ENCODE measurements around the gene ARHGDIA. TPM values are rescaled to one million over a fixed set of nuclear protein-coding genes. Genes with fewer than 3 reads are reported as not detected.

ARHGDIA gene
- total RNA-seq, 1 donor from 2014 or later, result 114 TPM

- DNase-seq, result no peak
- intact Hi-C loops (cut with micrococcal nuclease), result no loop called here
- no peak for ATAC-seq
These were observed 3.0 kb downstream of the ARHGDIA start for GRCh38 chr17:81867991-81868673.

- intact Hi-C loops (cut with micrococcal nuclease), result no loop called here
- ATAC-seq (no peak), DNase-seq (peak; percentile 59)
These were observed 3.8 kb downstream of the ARHGDIA start for GRCh38 chr17:81867170-81867990.

- ATAC-seq (no peak), DNase-seq (no peak)
- intact Hi-C loops (cut with micrococcal nuclease), result no loop called here
These were observed 4.5 kb downstream of the ARHGDIA start for GRCh38 chr17:81866440-81867169.

GRCh38 chr17:81865733-81866439 is 5.3 kb downstream of the ARHGDIA start:
- DNase-seq, result peak; percentile 55

GRCh38 chr17:81865358-81865732 is 5.8 kb downstream of the ARHGDIA start:
- intact Hi-C loops (cut with micrococcal nuclease), result no loop called here
- DNase-seq (no peak), ATAC-seq (no peak)

More at GRCh38 chr17:81865733-81866439, 5.3 kb downstream of the ARHGDIA start:
- no peak for ATAC-seq
- intact Hi-C loops (cut with micrococcal nuclease), result no loop called here

- DNase-seq (no peak), ATAC-seq (no peak)
- intact Hi-C loops (cut with micrococcal nuclease), result no loop called here
These were observed 7.0 kb downstream of the ARHGDIA start for GRCh38 chr17:81863833-81864768.

GRCh38 chr17:81863123-81863675 is 7.9 kb downstream of the ARHGDIA start:
- intact Hi-C loops (cut with micrococcal nuclease), result no loop called here
- ATAC-seq, result no peak
- no peak for DNase-seq

GRCh38 chr17:81860756-81861568 is 10.2 kb downstream of the ARHGDIA start:
- DNase-seq (peak; percentile 99), ATAC-seq (peak; percentile 94)
- intact Hi-C loops (cut with micrococcal nuclease), result no loop called here

- intact Hi-C loops (cut with micrococcal nuclease), result no loop called here
- peak; percentile 1 for ATAC-seq
- peak; percentile 99 for DNase-seq
These were observed 11.0 kb downstream of the ARHGDIA start, which contains the start of gene P4HB for GRCh38 chr17:81859906-81860755. P4HB (minus strand) TSS chr17:81860535; CDS start chr17:81860471, 64 bp downstream.

- ATAC-seq (no peak), DNase-seq (no peak)
- intact Hi-C loops (cut with micrococcal nuclease), result no loop called here
These were observed 11.9 kb downstream of the ARHGDIA start for GRCh38 chr17:81858967-81859905.

GRCh38 chr17:81858170-81858966 is 12.8 kb downstream of the ARHGDIA start:
- ATAC-seq (no peak), DNase-seq (no peak)
- intact Hi-C loops (cut with micrococcal nuclease), result no loop called here

GRCh38 chr17:81854974-81855774 is 16.0 kb downstream of the ARHGDIA start:
- DNase-seq, result peak; percentile 43
- intact Hi-C loops (cut with micrococcal nuclease), result no loop called here

GRCh38 chr17:81852237-81852636 is 18.9 kb downstream of the ARHGDIA start:
- no peak for ATAC-seq
- intact Hi-C loops (cut with micrococcal nuclease), result no loop called here
- no peak for DNase-seq

More at GRCh38 chr17:81854974-81855774, 16.0 kb downstream of the ARHGDIA start:
- ATAC-seq, result peak; percentile 53
